ENCODE measurements around the gene HS6ST1. TPM values are rescaled to one million over a fixed set of nuclear protein-coding genes. Genes with fewer than 3 reads are reported as not detected.
A peak's percentile ranks its signal among the peaks of the same experiment; 100 is the strongest.

The HS6ST1 gene
- total RNA-seq, 2 experiments from 2014 or later: 7.1 to 8.7 TPM

- intact Hi-C loops (cut with DNase I, micrococcal nuclease): no loop called here
- no peak for ATAC-seq (ENCODE audit: poor library complexity)
Observed at GRCh38 chr2:128307595-128307994, 11.1 kb downstream of the HS6ST1 start.

GRCh38 chr2:128306931-128307460 lies 11.7 kb downstream of the HS6ST1 start:
- Histone ChIP-seq H3K4me3 (ENCODE audit: low read length) (no peak overlapping the region), H3K27ac (ENCODE audit: low read depth in 1 of 2, low read length in 2 of 2) (no peak overlapping the region), H3K9me3 (ENCODE audit: control insufficient read depth in 1 of 2, insufficient read depth in 1 of 2, low read length in 2 of 2) (no peaks in the 10 kb centered on the region), H3K4me1 (ENCODE audit: insufficient read depth, low read length) (no peaks in the 10 kb centered on the region), H3K27me3 (ENCODE audit: control insufficient read depth in 1 of 2, insufficient read depth in 2 of 2, low read length in 2 of 2) (no peaks in the 10 kb centered on the region), H3K36me3 (ENCODE audit: insufficient read depth, low read length) (no peaks in the 10 kb centered on the region)
- Mint-ChIP-seq H3K4me1 (ENCODE audit: low read depth) (peaks cover 16% of the 10 kb centered on the region), H3K9me3 (no peaks in the 10 kb centered on the region), H3K36me3 (ENCODE audit: low read depth) (no peaks in the 10 kb centered on the region), H3K27ac (no peak overlapping the region), H3K27me3 (no peaks in the 10 kb centered on the region), H3K4me3 (no peak overlapping the region)
- intact Hi-C loops (cut with DNase I, micrococcal nuclease): no loop called here
- CTCF ChIA-PET: no interaction called here
- ATAC-seq (ENCODE audit: poor library complexity) (no peak), DNase-seq (peak in 1 of 14 experiments; percentile 2)
- POLR2A ChIA-PET: no interaction called here
- TF ChIP-seq CTCF (IDR thresholded peaks at IDR 0.05): no peak

More at GRCh38 chr2:128307595-128307994, 11.1 kb downstream of the HS6ST1 start:
- CTCF ChIA-PET: no interaction called here
- no peak for TF ChIP-seq CTCF (IDR thresholded peaks at IDR 0.05)
- Histone ChIP-seq H3K27ac (ENCODE audit: low read depth in 1 of 2, low read length in 2 of 2) (no peak overlapping the region), H3K4me1 (ENCODE audit: insufficient read depth, low read length) (no peaks in the 10 kb centered on the region), H3K27me3 (ENCODE audit: control insufficient read depth in 1 of 2, insufficient read depth in 2 of 2, low read length in 2 of 2) (no peaks in the 10 kb centered on the region), H3K9me3 (ENCODE audit: control insufficient read depth in 1 of 2, insufficient read depth in 1 of 2, low read length in 2 of 2) (no peaks in the 10 kb centered on the region), H3K4me3 (ENCODE audit: low read length) (no peak overlapping the region), H3K36me3 (ENCODE audit: insufficient read depth, low read length) (no peaks in the 10 kb centered on the region)
- H3K27ac Mint-ChIP-seq: no peak overlapping the region
- no peaks in the 10 kb centered on the region for H3K9me3 Mint-ChIP-seq
- H3K27me3 Mint-ChIP-seq: no peaks in the 10 kb centered on the region
- POLR2A ChIA-PET: no interaction called here
- H3K36me3 Mint-ChIP-seq (ENCODE audit: low read depth): no peaks in the 10 kb centered on the region
- DNase-seq: peak in 1 of 14 experiments; percentile 1
- no peak overlapping the region for H3K4me3 Mint-ChIP-seq
- H3K4me1 Mint-ChIP-seq (ENCODE audit: low read depth): peaks cover 14% of the 10 kb centered on the region

GRCh38 chr2:128306081-128306930 lies 12.4 kb downstream of the HS6ST1 start:
- H3K36me3 ChIP-seq (ENCODE audit: insufficient read depth, low read length): no peaks in the 10 kb centered on the region
- CTCF ChIA-PET: no interaction called here
- ATAC-seq (ENCODE audit: poor library complexity) (no peak), DNase-seq (peak in 1 of 14 experiments; percentile 0)
- no peak overlapping the region for H3K27ac ChIP-seq (ENCODE audit: low read depth in 1 of 2, low read length in 2 of 2)
- no peak overlapping the region for H3K27ac Mint-ChIP-seq
- peaks cover 16% of the 10 kb centered on the region for H3K4me1 Mint-ChIP-seq (ENCODE audit: low read depth)
- H3K27me3 Mint-ChIP-seq: no peaks in the 10 kb centered on the region
- H3K9me3 ChIP-seq (ENCODE audit: control insufficient read depth in 1 of 2, insufficient read depth in 1 of 2, low read length in 2 of 2): no peaks in the 10 kb centered on the region
- H3K9me3 Mint-ChIP-seq: no peaks in the 10 kb centered on the region
- TF ChIP-seq CTCF (IDR thresholded peaks at IDR 0.05): no peak
- no peaks in the 10 kb centered on the region for H3K4me1 ChIP-seq (ENCODE audit: insufficient read depth, low read length)
- POLR2A ChIA-PET: no interaction called here
- H3K36me3 Mint-ChIP-seq (ENCODE audit: low read depth): no peaks in the 10 kb centered on the region
- H3K4me3 Mint-ChIP-seq: no peak overlapping the region
- intact Hi-C loops (cut with DNase I, micrococcal nuclease): no loop called here
- no peak overlapping the region for H3K4me3 ChIP-seq (ENCODE audit: low read length)
- no peaks in the 10 kb centered on the region for H3K27me3 ChIP-seq (ENCODE audit: control insufficient read depth in 1 of 2, insufficient read depth in 2 of 2, low read length in 2 of 2)
